Glomerular endothelial cell (primary cell): ENCODE results near the gene INCENP. TPM values are rescaled to one million over a fixed set of nuclear protein-coding genes. Genes with fewer than 3 reads are reported as not detected.

Experiments used
- DNase-seq: peaks from one replicate; pipeline ENCODE4 v3.0.0-alpha.2; 2011; ENCODE audit warnings: low read depth, low spot score; ENCODE audit errors: extremely low read depth
- total RNA-seq: library from RNA; depleted of rRNA; stranded (reverse); fragments of >200 nt; gene quantifications from 2 replicates; pipeline ENCODE4 v1.2.3, GENCODE V29; 2015

Gene INCENP
- total RNA-seq, 1 donor from 2014 or later: 26.5 TPM

DNA sequence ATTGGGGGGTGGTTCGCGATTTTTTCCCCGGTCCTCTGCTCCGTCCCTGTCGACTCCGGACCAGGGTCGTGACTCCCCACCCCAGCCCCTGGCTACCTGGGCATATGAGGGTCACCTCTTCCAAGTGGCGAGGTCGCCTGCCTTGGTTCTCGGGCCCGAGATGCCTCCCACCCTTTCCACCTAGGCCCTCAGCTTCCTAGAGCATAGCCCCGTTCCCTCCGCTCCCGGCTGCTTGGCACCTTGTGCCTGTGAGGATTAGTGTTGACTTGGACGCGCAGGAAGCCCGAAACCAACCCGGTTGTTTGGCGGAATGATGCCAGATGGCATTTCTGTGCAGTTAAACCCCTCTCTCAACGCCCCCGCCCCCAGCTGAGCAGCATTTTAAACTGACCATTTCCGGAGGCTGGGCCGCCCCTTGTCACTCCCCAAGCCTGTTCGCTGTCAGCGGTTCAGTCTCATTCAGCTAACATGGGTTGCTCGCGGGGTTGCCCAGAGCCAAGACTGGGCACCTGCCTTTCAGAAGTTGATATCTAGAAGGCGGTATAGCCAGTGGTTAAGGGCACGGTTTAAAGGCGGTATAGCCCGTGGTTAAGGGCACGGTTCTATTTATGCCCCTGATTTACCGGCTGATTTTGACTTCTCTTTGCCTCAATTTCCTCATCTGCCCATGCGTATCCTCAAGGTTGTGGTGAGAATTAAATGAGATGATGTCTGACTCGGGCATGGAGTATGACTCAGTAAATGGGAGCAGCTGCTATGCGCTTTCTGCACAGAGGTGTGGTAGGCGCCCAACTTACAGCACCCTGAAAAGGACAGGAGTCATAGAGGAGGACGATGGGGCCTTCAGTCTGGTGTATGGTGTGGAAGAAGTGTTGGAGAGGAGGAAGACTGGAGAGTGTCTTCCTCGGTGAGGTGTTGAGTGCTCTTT is 639 bp downstream of the INCENP start:
- DNase-seq: no peak

DNA sequence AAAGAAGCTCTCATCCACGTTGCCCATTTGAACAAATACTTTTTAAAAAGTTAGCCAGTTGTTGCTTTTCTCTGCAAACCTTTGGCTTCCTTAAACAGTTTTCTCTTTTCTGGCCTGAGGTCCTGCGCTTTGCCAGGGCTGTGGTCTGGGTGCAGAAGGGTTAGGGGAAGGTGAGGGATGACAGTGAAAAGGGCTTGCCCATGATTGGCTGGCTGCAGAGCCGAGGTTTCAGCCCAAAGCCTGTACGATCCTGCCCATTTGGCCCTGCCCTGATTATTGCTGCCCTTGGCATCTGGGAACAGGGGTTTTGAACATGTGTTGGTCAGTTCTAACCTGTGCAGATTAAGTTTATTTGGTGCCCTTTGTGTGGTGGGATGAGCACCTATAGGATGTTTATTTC is 1.5 kb downstream of the INCENP start:
- no peak for DNase-seq

DNA sequence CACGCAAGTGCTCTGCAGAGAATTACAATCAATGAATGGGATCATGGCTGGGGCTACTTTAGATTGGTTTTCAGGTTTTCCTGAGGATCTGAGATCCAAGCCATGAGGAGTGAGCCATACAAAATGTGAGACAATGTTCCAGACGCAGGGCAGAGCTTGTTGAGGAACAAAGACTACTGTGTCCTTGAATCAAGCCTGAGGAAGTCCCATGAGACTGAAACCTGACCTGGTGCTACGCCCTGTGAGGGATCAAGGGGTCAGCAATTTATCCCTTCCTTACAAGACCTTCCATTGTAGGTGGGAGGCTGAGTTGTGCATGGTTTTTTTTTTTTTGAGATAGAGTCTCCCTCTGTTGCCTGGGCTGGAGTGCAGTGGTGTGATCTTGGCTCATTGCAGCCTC is 2.1 kb downstream of the INCENP start:
- no peak for DNase-seq

DNA sequence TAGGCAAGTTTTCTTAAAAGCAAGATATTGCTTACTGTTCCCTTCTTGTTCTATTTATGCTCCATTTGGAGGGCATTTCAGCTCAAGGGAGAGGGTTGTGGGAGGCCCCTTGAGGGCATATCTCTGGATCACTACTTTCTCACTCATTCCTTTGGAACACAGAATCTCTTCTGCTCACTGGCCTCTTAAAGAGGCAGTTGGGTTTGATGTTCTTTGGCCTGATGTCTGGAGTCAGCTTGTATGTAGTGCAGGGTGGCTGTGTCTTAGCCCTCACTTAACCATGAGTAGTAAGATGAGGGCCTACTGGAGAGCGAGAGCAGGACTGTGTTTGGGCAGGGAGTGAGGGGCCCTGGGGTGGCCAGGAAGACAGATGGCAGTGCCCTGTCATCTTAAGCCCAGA is 3.6 kb downstream of the INCENP start:
- DNase-seq: no peak

DNA sequence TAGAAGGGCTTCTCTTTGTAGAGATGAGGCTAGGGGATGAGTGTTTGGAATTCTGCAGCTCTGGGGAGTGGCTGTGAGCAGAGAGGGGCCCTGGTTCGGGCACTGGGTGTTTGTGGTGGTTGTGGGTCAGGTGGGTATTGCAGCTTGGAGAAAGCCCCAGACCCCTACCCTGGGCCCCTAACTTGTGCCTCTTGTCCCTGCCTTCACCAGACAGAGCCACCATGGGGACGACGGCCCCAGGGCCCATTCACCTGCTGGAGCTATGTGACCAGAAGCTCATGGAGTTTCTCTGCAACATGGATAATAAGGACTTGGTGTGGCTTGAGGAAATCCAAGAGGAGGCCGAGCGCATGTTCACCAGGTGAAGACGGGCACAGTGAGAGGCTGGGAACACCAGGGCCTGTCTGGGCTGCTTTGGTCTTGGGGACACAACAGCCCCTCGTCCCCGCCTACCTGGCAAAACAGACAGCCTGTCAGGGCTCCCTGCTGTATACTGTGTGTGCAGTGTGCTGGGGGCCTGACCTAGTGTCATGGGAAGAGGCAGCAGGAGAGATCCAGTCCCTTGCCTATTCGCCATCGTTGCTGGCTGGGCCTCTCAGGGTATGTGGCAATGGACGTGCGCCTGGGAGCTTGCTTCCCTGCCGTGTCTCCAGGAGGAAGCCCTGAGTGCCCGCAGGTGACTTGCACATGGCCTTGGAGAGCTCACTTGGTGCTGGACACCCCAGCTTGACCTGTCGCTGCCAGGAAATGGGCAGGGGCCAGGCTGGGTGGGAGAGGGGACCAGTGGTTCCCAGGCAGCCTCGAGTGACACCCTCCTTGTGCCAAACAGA is 4.3 kb downstream of the INCENP start:
- DNase-seq: no peak

DNA sequence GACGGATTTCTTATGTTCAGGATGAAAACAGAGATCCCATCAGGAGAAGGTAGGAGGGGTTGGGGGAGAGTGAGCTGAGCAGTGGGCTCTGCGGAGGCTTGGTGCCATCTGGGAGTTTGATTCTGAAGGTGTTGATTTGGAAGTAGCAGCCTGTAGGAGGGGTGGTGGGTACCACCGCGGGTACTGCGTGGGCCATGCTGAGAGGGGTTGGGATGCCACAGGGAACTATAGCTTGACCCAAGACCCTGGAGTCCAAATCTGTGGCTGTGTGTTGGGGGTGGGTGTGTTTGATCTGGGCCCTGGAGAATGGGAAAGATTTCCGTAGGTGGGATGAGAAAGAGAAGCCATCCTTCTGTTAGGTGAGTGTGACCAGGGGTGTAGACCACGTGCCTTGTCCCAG is 5.0 kb downstream of the INCENP start:
- no peak for DNase-seq

DNA sequence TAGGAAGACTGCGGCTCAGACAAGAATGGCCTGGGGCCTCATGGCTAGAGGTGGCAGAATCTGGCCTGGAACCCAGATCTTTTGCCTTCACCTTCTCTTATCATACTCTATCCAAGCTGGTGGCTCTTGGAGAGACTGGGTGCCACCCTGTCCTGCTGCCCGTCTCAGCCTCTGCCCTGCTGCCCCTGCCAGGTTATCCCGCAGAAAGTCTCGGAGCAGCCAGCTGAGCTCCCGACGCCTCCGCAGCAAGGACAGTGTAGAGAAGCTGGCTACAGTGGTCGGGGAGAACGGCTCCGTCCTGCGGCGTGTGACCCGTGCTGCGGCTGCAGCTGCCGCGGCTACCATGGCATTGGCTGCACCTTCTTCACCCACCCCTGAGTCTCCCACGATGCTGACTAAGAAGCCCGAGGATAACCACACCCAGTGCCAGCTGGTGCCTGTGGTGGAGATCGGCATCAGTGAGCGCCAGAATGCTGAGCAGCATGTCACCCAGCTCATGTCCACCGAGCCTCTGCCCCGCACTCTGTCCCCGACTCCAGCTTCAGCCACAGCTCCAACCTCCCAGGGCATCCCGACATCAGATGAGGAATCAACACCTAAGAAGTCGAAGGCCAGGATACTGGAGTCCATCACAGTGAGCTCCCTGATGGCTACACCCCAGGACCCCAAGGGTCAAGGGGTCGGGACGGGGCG is 5.9 kb downstream of the INCENP start:
- no peak for DNase-seq

DNA sequence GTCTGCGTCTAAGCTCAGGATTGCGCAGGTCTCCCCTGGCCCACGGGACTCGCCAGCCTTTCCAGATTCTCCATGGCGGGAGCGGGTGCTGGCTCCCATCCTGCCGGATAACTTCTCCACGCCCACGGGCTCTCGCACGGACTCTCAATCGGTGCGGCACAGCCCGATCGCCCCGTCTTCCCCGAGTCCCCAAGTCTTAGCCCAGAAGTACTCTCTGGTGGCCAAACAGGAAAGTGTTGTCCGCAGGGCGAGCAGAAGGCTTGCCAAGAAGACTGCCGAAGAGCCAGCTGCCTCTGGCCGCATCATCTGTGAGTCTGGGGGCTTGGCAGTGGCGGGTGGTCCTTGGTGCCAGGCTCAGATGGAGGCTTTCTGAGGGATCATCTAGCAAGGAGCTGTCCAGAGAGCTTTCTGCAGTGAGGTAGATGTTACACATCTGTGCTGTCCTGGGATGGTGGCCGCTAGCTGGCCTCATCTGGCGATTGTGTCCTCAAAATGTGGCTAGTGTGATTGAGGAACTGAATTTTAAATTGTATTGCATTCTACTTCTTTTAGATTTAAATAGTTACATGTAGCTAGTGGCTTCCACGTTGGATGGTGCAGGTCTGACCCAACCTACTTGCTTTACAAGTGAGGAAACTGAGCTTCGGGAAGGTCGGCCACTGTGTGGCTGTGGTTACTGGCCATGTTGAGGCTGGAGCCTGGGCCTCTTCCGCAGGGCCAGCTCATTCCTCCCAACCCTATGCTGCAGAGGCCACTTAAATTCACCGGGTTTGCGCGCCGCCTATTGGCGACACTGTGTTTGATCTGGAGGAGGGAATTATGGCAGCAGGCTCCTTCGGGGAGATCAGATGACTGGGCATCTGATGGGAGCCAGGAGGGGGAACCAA is 6.7 kb downstream of the INCENP start:
- DNase-seq: no peak

DNA sequence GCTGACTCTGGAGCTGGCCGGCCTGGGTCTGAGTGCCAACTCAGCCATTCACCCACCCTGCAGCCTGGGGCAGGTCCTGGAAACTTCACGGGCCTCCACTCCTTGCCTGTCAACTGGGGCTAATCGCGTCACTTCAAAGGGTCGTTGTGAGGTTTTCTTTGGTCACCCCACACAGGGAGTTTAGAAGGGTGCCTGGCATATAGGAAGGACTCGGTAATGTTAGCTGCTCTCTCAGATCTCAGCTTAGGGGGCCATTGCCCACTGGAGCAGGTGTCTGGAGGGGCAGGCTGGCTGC is 7.3 kb downstream of the INCENP start:
- DNase-seq: no peak

DNA sequence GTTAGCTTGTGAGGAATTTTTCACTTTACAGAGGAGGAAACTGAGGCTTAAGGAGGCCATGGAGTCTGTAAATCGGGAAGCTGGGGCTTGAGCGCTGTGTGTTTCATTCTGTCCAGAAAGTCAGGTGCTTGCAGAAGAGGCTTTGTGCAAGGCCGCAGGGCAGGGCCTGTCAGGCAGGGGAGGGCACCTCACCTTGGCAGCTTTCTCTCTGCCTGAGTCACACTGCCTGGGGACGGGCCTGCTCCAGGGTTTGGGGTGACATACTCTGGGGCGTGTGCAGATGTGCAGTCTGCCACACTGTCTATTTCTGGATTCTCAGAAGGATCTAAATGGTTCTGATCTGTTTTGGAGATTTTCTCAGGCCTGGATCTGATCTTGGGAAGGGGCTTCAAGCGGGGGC is 8.4 kb downstream of the INCENP start:
- DNase-seq: no peak

DNA sequence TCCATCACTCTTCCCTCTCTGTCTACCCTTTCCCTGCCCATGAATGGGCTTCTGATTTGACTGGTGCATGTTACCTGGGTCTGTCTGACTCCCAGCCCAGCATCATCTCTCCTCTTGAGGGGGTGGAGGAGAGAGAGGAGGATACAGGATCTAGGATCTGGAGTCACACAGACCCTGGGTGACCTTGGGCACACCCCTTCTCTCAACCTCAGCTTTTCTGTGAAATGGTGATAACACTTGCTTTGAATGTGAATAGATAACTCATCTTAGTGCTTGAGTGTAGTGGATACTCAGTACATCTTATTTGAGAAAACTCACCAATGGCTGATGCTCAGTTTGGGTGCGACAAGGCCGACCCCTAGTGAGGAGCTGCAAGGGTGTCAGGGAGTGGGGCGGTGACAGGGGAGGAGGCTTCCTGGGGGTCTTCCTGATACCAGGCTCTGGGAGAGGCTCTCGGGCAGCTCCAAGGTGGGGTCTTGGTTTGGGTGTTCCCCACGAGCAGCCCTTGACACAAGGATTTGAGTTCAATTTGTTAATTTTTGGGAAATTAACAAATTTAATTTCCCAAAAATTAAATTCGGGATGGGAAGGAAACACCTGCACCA is 9.0 kb downstream of the INCENP start:
- no peak for DNase-seq

DNA sequence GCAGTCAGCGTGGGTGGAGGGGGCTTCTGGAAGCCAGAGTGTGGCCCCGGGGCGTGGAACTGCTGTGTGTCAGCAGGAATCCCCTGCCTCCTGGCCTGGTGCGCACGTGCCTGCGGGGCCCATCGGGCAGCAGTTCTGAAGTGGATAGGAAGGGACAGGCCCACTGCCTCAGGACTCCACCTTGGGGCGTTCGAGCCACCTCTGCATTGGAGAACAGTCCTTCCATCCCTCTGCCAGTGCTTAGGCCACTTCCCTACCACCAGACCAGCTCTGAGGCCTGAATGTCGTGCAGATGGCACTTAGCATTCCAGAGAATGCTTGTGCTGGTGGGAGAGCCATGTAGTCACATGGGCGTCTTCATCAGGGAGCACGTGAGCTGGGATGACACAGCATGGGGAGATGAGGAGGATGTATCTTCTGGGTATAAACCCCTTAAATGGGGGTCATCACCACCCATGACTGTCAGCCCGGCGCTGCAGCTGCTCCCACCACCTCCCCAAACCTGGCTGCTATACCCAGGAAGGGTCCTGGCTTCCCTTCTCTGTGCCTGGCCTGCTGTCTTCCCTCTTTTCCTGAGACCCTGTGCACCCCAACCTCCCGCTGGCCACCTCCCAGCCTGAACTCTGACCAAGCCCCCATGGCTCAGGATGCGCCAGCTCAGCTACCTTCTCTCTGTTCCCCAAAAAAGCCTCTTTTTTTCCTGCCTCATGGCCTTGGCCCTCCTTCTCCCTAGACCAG is 9.7 kb downstream of the INCENP start:
- no peak for DNase-seq

DNA sequence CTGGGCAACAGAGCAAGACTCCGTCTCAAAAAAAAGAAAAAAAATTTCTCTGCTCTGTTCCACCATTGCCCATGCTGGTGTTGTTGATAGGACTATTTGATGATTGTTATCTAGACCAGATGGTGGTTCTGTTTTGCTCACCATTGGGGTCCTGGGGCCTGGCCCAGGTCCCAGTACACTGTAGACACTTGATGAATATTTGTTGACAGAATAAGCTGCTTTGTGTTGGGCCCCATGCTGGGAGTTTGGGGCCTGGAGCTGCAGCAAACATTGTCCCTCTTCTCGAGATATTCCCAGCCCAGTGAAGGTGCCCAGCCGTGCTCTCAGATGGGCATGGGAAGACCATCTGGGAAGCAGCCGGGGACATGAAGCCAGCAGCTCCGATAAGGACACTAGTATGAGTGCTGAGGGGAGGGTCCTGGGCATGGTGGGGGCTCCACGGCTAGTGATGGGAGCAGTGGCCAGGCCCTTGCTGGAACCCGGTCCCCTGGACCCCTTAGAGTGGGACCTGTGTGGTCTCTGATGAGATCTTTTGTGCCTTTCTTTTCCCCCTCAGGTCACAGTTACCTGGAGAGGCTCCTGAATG is 13.6 kb downstream of the INCENP start:
- no peak for DNase-seq

DNA sequence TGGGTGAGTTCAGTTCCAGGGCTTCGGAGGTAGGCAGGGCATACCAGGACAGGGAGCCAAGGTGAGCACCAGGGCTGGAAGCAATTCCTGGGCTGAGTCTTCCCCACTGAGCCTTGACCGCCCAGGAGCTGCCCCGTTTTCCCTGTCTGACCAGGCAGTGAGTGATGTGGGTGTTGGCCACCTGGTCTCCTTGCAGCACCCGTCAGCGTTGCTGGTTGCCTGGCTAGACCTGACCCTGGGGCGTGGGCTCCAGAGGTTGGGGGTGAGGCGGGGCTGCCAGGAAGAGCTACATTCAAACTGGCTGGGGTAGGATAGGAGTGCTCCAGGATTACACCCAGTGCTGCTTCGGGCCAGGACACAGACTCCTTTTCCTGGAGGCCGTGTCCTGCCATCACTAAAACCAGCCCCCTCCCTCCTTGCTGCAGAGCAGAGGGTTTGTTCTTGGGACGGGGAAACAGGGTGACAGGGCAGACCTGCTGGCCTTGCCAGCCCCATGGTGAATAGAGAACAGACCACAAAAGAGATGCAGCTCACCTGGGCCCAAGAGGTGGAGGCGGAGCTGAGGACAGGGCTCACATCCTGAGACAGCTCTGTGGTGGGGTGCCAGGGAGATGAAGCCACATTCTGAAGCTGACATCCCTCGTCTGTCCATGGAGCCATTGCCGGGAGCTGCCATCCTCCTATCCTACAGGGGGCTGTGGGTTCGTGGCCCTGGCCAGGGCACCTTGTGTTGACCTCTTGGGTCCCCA is 14.2 kb downstream of the INCENP start:
- DNase-seq: no peak

DNA sequence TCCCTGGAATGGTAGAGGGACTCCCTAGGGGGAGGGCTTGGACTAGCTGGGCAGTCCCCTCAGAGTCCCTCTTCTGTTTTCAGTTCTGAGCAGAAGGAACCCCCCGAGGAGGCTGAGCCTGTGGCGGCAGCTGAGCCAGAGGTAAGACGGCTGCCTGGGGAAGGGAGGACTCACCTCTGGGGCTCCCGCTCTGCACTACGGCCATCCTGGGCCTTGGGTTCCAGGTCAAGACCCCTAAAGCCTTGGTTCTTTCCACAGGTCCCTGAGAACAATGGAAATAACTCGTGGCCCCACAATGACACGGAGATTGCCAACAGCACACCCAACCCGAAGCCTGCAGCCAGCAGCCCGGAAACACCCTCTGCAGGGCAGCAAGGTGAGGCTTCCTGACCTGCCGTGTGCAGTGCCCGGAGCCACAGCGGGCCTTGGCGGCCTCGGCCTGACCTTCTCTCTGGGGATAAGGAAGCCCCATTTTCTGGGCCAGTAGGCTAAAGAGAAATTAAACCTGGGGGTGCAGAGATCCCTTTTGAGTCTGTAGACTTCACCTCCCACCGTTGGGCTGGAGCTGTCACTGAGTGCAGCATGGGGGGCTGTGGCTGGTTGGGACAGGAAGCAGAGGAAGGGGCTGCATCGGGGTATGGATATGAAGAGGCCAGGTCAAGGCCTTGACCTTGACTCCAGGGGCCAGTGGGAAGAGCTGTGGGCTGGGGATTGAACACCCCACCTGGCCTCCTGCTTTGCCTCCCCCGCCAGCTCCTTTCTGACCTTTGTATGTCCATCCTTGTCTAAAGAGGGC is 15.0 kb downstream of the INCENP start:
- no peak for DNase-seq

DNA sequence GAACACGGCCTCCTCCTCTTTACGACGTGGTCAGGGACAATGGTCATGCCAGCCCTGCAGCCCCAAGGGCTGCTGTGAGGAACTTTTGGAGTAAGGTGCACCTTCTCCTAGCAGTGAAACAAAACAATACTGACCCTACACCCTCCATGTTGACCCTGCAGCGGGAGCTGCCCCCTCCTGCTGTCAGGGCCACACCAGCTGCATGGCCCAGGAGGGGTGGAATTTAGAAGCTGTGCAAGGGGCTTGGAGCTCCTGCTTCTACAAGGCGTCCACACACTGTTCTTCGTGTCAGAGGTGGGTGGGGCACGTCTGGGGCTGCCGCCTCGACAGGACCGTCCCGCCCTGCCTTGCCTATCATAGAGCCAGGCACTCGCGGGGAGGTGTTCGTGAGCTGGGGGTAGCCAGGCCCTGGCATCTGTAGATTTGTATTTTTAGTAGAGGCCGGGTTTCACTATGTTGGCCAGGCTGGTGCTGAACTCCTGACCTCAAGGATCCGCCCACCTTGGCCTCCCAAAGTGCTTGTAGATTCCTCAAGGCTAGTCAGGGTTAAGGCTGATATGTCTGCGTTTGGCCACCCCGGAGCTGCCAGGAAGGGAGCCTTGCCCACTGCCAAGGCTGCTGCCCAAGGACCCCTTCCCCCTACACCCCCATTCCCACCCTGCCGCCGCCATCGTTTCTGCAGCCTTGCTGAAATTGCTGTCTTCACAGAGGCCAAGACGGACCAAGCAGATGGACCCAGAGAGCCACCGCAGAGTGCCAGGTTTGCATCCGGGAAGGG is 15.9 kb downstream of the INCENP start:
- DNase-seq: no peak
